Measurements from ENCODE around the gene PPARD. TPM values are rescaled to one million over a fixed set of nuclear protein-coding genes. Genes with fewer than 3 reads are reported as not detected.
"Not testable (repeated sequence)": the region's sequence is repeated elsewhere in the genome, so short reads cannot be mapped to it uniquely, and the experiment has no call there.

PPARD gene
- total RNA-seq, 2 donors from 2014 or later = 11.0 to 14.8 TPM

- peaks cover 0 to 10% of the 10 kb centered on the region in 2 donors for H3K9me3 ChIP-seq
- no peaks in the 10 kb centered on the region for H3K4me1 ChIP-seq
- no peaks in the 10 kb centered on the region for H3K27me3 ChIP-seq
- no peak overlapping the region for H3K4me3 ChIP-seq
- no peak overlapping the region for H3K27ac ChIP-seq
- peaks cover 22% of the 10 kb centered on the region for H3K36me3 ChIP-seq
- TF ChIP-seq CTCF (IDR thresholded peaks at IDR 0.05) = no peak
- DNase-seq (ENCODE audit: low spot score) = no peak
Observed at GRCh38 chr6:35429463-35429862, 87.1 kb downstream of the PPARD start.

GRCh38 chr6:35432291-35432690 lies 89.9 kb downstream of the PPARD start:
- TF ChIP-seq CTCF (IDR thresholded peaks at IDR 0.05) = no peak
- Histone ChIP-seq H3K4me1 (peaks cover 0 to 7% of the 10 kb centered on the region in 2 donors), H3K27ac (no peak overlapping the region), H3K4me3 (no peak overlapping the region), H3K27me3 (no peaks in the 10 kb centered on the region), H3K9me3 (peaks cover 0 to 10% of the 10 kb centered on the region in 2 donors), H3K36me3 (no peaks in the 10 kb centered on the region)
- DNase-seq (ENCODE audit: low spot score) = no peak

- not testable (repeated sequence) for H3K36me3 ChIP-seq; H3K27ac ChIP-seq; H3K4me1 ChIP-seq; H3K9me3 ChIP-seq; H3K4me3 ChIP-seq; DNase-seq (ENCODE audit: low spot score); H3K27me3 ChIP-seq
Observed at GRCh38 chr6:35432702-35433101, 90.3 kb downstream of the PPARD start.

GRCh38 chr6:35435074-35435837 lies 92.9 kb downstream of the PPARD start:
- no peaks in the 10 kb centered on the region for H3K27me3 ChIP-seq
- TF ChIP-seq CTCF (IDR thresholded peaks at IDR 0.05) = no peak
- H3K4me3 ChIP-seq = no peak overlapping the region
- no peak overlapping the region for H3K27ac ChIP-seq
- H3K4me1 ChIP-seq = peaks cover 0 to 7% of the 10 kb centered on the region in 2 donors
- no peaks in the 10 kb centered on the region for H3K9me3 ChIP-seq
- no peak for DNase-seq (ENCODE audit: low spot score)
- no peaks in the 10 kb centered on the region for H3K36me3 ChIP-seq

GRCh38 chr6:35436071-35436857 lies 93.9 kb downstream of the PPARD start:
- Histone ChIP-seq H3K27me3 (no peaks in the 10 kb centered on the region), H3K27ac (no peak overlapping the region), H3K4me3 (no peak overlapping the region), H3K4me1 (peaks cover 0 to 7% of the 10 kb centered on the region in 2 donors), H3K9me3 (no peaks in the 10 kb centered on the region), H3K36me3 (no peaks in the 10 kb centered on the region)
- DNase-seq (ENCODE audit: low spot score) = no peak
- no peak for TF ChIP-seq CTCF (IDR thresholded peaks at IDR 0.05)

GRCh38 chr6:35438378-35439065 lies 96.2 kb downstream of the PPARD start:
- H3K36me3 ChIP-seq; H3K27ac ChIP-seq; H3K4me3 ChIP-seq; H3K9me3 ChIP-seq; H3K4me1 ChIP-seq; DNase-seq (ENCODE audit: low spot score); H3K27me3 ChIP-seq: not testable (repeated sequence)
